Mesenchymal stem cell (in vitro differentiated cells and primary cell): ENCODE results near the gene SCGB1A1.
A peak's percentile ranks its signal among the peaks of the same experiment; 100 is the strongest.

Experiments used
- DNase-seq: peaks from one replicate; pipeline ENCODE4 v3.0.0-alpha.2; 2013
- H2AFZ ChIP-seq: one replicate; pipeline ENCODE4 v1.6.1; 2013; ENCODE audit warnings: low read depth, mild to moderate bottlenecking, control low read depth, inconsistent platforms, low read length, moderate library complexity
- H2AK5ac ChIP-seq: 2 replicates; pipeline ENCODE4 v1.6.1; 2013; ENCODE audit warnings: low read length, moderate library complexity, mild to moderate bottlenecking, inconsistent platforms; ENCODE audit not compliant: severe bottlenecking
- H2BK120ac ChIP-seq: one replicate; pipeline ENCODE4 v1.6.1; 2013; ENCODE audit warnings: low read depth, mild to moderate bottlenecking, inconsistent platforms, low read length, moderate library complexity
- H2BK12ac ChIP-seq, 2 experiments: one replicate each; pipeline ENCODE4 v1.6.1; 2013; ENCODE audit warnings: inconsistent platforms in 2 of 2, low read length in 2 of 2, mild to moderate bottlenecking in 2 of 2, moderate library complexity in 2 of 2, control low read depth in 1 of 2
- H2BK15ac ChIP-seq: one replicate; pipeline ENCODE4 v1.6.1; 2013; ENCODE audit warnings: mild to moderate bottlenecking, low read depth, inconsistent platforms; ENCODE audit not compliant: poor library complexity, severe bottlenecking
- H2BK5ac ChIP-seq: 2 replicates; pipeline ENCODE4 v1.6.1; 2013; ENCODE audit warnings: low read depth, mild to moderate bottlenecking, low read length, control low read depth, inconsistent platforms; ENCODE audit not compliant: poor library complexity, severe bottlenecking
- H3K14ac ChIP-seq, 2 experiments: one replicate each; pipeline ENCODE4 v1.6.1; 2013; ENCODE audit warnings: inconsistent platforms in 2 of 2, low read length in 2 of 2, control low read depth in 1 of 2, mild to moderate bottlenecking in 1 of 2, moderate library complexity in 1 of 2
- H3K18ac ChIP-seq, 2 experiments: one replicate each; pipeline ENCODE4 v1.6.1; 2013; ENCODE audit warnings: inconsistent platforms in 2 of 2, low read length in 2 of 2, control low read depth in 1 of 2, low read depth in 1 of 2, mild to moderate bottlenecking in 1 of 2
- H3K23ac ChIP-seq, 2 experiments: one replicate each; pipeline ENCODE4 v1.6.1; 2013; ENCODE audit warnings: inconsistent platforms in 2 of 2, low read length in 2 of 2, mild to moderate bottlenecking in 2 of 2, moderate library complexity in 2 of 2, control low read depth in 1 of 2
- H3K27ac ChIP-seq: 2 replicates; pipeline ENCODE4 v1.5.1; 2013; ENCODE audit warnings: mild to moderate bottlenecking, moderate library complexity, low read length, control low read depth, inconsistent platforms; ENCODE audit not compliant: poor library complexity, severe bottlenecking
- H3K27me3 ChIP-seq, 2 experiments: 2 replicates each; pipeline versions ENCODE4 v1.6.1 to v1.7.0; 2013; ENCODE audit warnings: low read length in 2 of 2, mild to moderate bottlenecking in 2 of 2, moderate library complexity in 2 of 2, control low read depth in 1 of 2, inconsistent platforms in 1 of 2; ENCODE audit not compliant: control insufficient read depth in 1 of 2, insufficient read depth in 1 of 2
- H3K36me3 ChIP-seq, 2 experiments: 2 replicates each; pipeline versions ENCODE4 v1.6.1 to v1.7.0; 2013; ENCODE audit warnings: low read length in 2 of 2, control low read depth in 1 of 2, inconsistent platforms in 1 of 2, low read depth in 1 of 2, mild to moderate bottlenecking in 1 of 2; ENCODE audit not compliant: insufficient read depth in 2 of 2, control insufficient read depth in 1 of 2
- H3K4ac ChIP-seq, 2 experiments: one replicate each; pipeline ENCODE4 v1.6.1; 2013; ENCODE audit warnings: inconsistent platforms in 2 of 2, low read length in 2 of 2, mild to moderate bottlenecking in 2 of 2, moderate library complexity in 2 of 2, control low read depth in 1 of 2, low read depth in 1 of 2
- H3K4me1 ChIP-seq: 2 replicates; pipeline ENCODE4 v1.6.1; 2013; ENCODE audit warnings: low read depth, low read length, control low read depth; ENCODE audit not compliant: control insufficient read depth, insufficient read depth
- H3K4me2 ChIP-seq: 2 replicates; pipeline ENCODE4 v1.6.1; 2013; ENCODE audit warnings: low read length, mild to moderate bottlenecking, inconsistent platforms; ENCODE audit not compliant: poor library complexity, severe bottlenecking
- H3K4me3 ChIP-seq, 2 experiments: 2 replicates each; pipeline versions ENCODE4 v1.5.1 to v1.7.0; 2013; ENCODE audit warnings: low read length in 2 of 2, mild to moderate bottlenecking in 2 of 2, control low read depth in 1 of 2, low read depth in 1 of 2; ENCODE audit not compliant: insufficient read depth in 1 of 2
- H3K79me1 ChIP-seq: replicated peaks from 2 replicates; pipeline ENCODE4 v1.6.1; 2013; ENCODE audit warnings: mild to moderate bottlenecking, control low read depth, low read length, inconsistent platforms; ENCODE audit not compliant: poor library complexity, severe bottlenecking
- H3K9ac ChIP-seq: 2 replicates; pipeline ENCODE4 v1.7.0; 2013; ENCODE audit warnings: mild to moderate bottlenecking, low read length, moderate library complexity
- H3K9me3 ChIP-seq: 2 replicates; pipeline ENCODE4 v1.7.0; 2013; ENCODE audit warnings: mild to moderate bottlenecking, low read length; ENCODE audit not compliant: control insufficient read depth
- H4K8ac ChIP-seq: one replicate; pipeline ENCODE4 v1.6.1; 2013; ENCODE audit warnings: inconsistent platforms, mild to moderate bottlenecking, low read length, moderate library complexity
- H4K91ac ChIP-seq: one replicate; pipeline ENCODE4 v1.6.1; 2013; ENCODE audit warnings: mild to moderate bottlenecking, low read length, inconsistent platforms
- WGBS: methylation state at CpG from one replicate; pipeline ENCODE4 v1.1.7; 2013; ENCODE audit warnings: mixed read lengths; 5-methylcytosine and 5-hydroxymethylcytosine counted together

Gene SCGB1A1

DNA sequence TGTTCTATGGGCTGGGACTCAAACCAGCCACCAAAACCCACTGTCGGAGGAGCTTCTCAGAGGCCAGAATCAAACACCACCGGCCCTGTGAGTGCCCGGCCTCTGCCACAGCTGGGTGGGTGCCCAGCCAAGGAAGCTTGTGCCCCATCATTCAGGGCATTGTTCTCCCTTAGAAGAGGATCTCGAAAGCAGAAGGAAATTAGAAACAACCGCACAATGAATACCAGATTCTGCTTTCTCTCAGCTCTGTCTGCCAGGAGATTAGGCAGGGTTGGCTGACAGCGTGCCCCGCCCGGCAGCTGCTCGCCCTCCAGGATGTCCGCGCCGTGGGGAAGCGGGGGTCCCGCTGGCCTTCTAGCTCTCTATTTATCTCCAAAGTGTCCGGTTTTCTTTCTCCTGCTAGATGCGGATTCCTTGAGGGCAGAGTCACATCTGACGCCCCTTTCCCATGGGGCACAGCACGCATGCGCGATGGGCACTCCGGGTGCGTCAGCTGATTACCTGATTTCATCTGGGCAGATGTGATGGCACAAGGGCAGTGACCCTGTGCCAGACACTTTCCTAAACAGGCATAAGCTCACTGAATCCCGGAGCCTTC, 25.5 kb downstream of the SCGB1A1 start:
- Histone ChIP-seq H2AK5ac (peak overlapping the region; percentile 93), H3K18ac (no peak overlapping the region), H2BK12ac (no peak overlapping the region), H3K23ac (no peak overlapping the region), H3K4me3 (peak overlapping the region; percentile 35 to 75), H3K27me3 (no peaks in the 10 kb centered on the region), H2AFZ (no peak overlapping the region), H3K4ac (no peak overlapping the region), H3K27ac (peak overlapping the region; percentile 78), H2BK15ac (no peak overlapping the region), H3K36me3 (no peaks in the 10 kb centered on the region), H3K14ac (no peak overlapping the region), H2BK5ac (peak overlapping the region; percentile 88), H4K8ac (no peak overlapping the region), H4K91ac (no peak overlapping the region), H3K79me1 (no peaks in the 10 kb centered on the region), H3K4me1 (peaks cover 18% of the 10 kb centered on the region), H2BK120ac (no peak overlapping the region), H3K9me3 (no peaks in the 10 kb centered on the region), H3K9ac (peak overlapping the region; percentile 97), H3K4me2 (peak overlapping the region; percentile 55)
- 69% methylated on average over 23 of the region's 23 CpGs for WGBS
- no peak for DNase-seq

DNA sequence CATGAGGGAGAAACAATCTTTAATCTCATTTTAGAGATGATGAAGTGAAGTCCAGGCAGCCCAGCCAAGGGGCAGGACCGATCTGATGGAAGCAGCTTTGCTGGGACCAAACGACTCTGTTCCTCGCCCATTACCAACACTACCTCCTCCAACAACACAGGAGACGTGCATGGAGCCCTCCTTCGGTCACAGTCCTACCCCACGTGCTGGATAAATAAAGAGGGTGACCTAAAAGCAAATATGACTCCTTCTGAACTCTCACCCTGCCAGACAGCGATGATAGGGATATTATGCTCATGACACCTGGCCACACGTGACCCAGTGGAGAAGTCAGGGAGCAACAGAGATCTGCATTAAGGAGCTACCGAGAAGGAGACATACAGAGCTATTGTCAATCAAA, 26.0 kb downstream of the SCGB1A1 start:
- DNase-seq: no peak
- H2AK5ac ChIP-seq: peak overlapping the region; percentile 16
- H3K36me3 ChIP-seq: no peaks in the 10 kb centered on the region
- H2BK15ac ChIP-seq: no peak overlapping the region
- no peak overlapping the region for H3K23ac ChIP-seq
- H3K4me1 ChIP-seq: peaks cover 21% of the 10 kb centered on the region
- 83% methylated on average over 8 of the region's 9 CpGs for WGBS
- no peaks in the 10 kb centered on the region for H3K79me1 ChIP-seq
- H2BK120ac ChIP-seq: no peak overlapping the region
- H2BK5ac ChIP-seq: no peak overlapping the region
- no peak overlapping the region for H2AFZ ChIP-seq
- H2BK12ac ChIP-seq: no peak overlapping the region
- H3K27me3 ChIP-seq: no peaks in the 10 kb centered on the region
- peak overlapping the region; percentile 97 for H3K9ac ChIP-seq
- H4K91ac ChIP-seq: no peak overlapping the region
- H3K4me3 ChIP-seq: peak overlapping the region in 1 of 2 experiments; percentile 75
- H3K9me3 ChIP-seq: no peaks in the 10 kb centered on the region
- H4K8ac ChIP-seq: no peak overlapping the region
- H3K4me2 ChIP-seq: no peak overlapping the region
- H3K4ac ChIP-seq: no peak overlapping the region
- H3K18ac ChIP-seq: no peak overlapping the region
- H3K14ac ChIP-seq: no peak overlapping the region
- peak overlapping the region; percentile 13 for H3K27ac ChIP-seq

DNA sequence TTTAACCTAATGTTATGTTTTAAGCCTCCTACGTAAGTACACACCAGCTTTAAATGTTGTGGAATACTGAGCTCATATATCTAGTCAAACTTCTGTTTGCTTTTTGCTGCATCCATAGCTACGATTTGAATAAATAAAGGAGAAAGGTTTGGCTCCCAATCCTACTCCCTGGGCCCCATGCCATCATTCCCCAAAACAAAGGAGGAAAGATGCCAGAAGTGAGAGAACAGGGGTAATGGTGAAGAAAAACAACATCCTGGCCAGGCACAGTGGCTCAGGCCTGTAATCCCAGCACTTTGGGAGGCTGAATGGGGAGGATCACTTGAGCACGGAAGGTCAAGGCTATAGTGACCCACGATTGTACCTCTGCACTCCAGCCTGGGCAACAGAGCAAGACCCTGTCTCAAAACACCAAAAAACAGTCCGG, 26.5 kb downstream of the SCGB1A1 start:
- 95% methylated on average over 4 of the region's 5 CpGs for WGBS
- Histone ChIP-seq H3K9ac (peak overlapping the region; percentile 97), H3K9me3 (no peaks in the 10 kb centered on the region), H3K18ac (no peak overlapping the region), H3K4me1 (peaks cover 17% of the 10 kb centered on the region), H3K36me3 (no peaks in the 10 kb centered on the region), H2AFZ (no peak overlapping the region), H3K27me3 (no peaks in the 10 kb centered on the region), H2BK120ac (no peak overlapping the region), H4K91ac (no peak overlapping the region), H4K8ac (no peak overlapping the region), H3K4me3 (peak overlapping the region in 1 of 2 experiments; percentile 75), H3K79me1 (no peaks in the 10 kb centered on the region), H3K4ac (no peak overlapping the region), H2BK12ac (no peak overlapping the region), H2AK5ac (peak overlapping the region; percentile 8), H3K27ac (no peak overlapping the region), H3K14ac (no peak overlapping the region), H3K23ac (no peak overlapping the region), H3K4me2 (no peak overlapping the region), H2BK5ac (no peak overlapping the region), H2BK15ac (no peak overlapping the region)
- DNase-seq: peak; percentile 32

- Histone ChIP-seq H2BK12ac (no peak overlapping the region), H3K36me3 (no peaks in the 10 kb centered on the region), H2BK5ac (no peak overlapping the region), H4K8ac (peak overlapping the region; percentile 42), H2BK15ac (no peak overlapping the region), H3K9ac (peak overlapping the region; percentile 97), H3K9me3 (no peaks in the 10 kb centered on the region), H3K4me1 (peaks cover 16% of the 10 kb centered on the region), H3K23ac (no peak overlapping the region), H3K4me2 (no peak overlapping the region), H3K27me3 (no peaks in the 10 kb centered on the region), H3K18ac (no peak overlapping the region), H3K4me3 (no peak overlapping the region), H2BK120ac (no peak overlapping the region), H3K14ac (peak overlapping the region in 1 of 2 experiments; percentile 26), H4K91ac (no peak overlapping the region), H2AFZ (no peak overlapping the region), H3K79me1 (no peaks in the 10 kb centered on the region), H3K4ac (no peak overlapping the region), H3K27ac (no peak overlapping the region), H2AK5ac (peak overlapping the region; percentile 49)
- WGBS: 96% methylated on average over 4 of the region's 5 CpGs
- no peak for DNase-seq
Measured at GRCh38 chr11:62446091-62446490, 27.3 kb downstream of the SCGB1A1 start.
